MCF 10A (cell line): ENCODE measurements around the gene ACTN4. TPM values are rescaled to one million over a fixed set of nuclear protein-coding genes. Genes with fewer than 3 reads are reported as not detected.

Source experiments
- BruUV-seq: library from RNA; stranded (reverse); fragments of 400-500 nt; replicated peaks from 2 replicates; lab custom pipeline; 2021; lab: Mats Ljungman, UMichigan
- CTCF ChIA-PET: fragments of 300-600 bp; sonication (Branson Sonifier 250); formaldehyde crosslinking; extraction: SDS; loops from one replicate; lab custom pipeline; 2021; ENCODE audit warnings: antibody characterized with exemption, inconsistent platforms; lab: Yijun Ruan, JAX
- POLR2A ChIA-PET: fragments of 300-600, 350-650 bp; sonication (Branson Sonifier 250); formaldehyde crosslinking; extraction: SDS; loops from one replicate; lab custom pipeline; 2020; ENCODE audit warnings: antibody characterized with exemption, inconsistent platforms; lab: Yijun Ruan, JAX
- DNase-seq: peaks from one replicate; pipeline ENCODE4 v3.0.0-alpha.2; 2018; ENCODE audit not compliant: unreplicated experiment
- H3K27ac Mint-ChIP-seq: one replicate; pipeline ENCODE4 v1.8.0; 2022; ENCODE audit warnings: mild to moderate bottlenecking, low read depth, mixed read lengths; ENCODE audit not compliant: unreplicated experiment
- H3K27me3 Mint-ChIP-seq: one replicate; pipeline ENCODE4 v1.8.0; 2022; ENCODE audit warnings: mixed read lengths; ENCODE audit not compliant: insufficient read depth, unreplicated experiment
- H3K36me3 Mint-ChIP-seq: one replicate; pipeline ENCODE4 v1.8.0; 2022; ENCODE audit warnings: mild to moderate bottlenecking, moderate library complexity, mixed read lengths; ENCODE audit not compliant: insufficient read depth, unreplicated experiment
- H3K4me1 Mint-ChIP-seq: one replicate; pipeline ENCODE4 v1.8.0; 2022; ENCODE audit warnings: mixed read lengths; ENCODE audit not compliant: insufficient read depth, unreplicated experiment
- H3K4me3 Mint-ChIP-seq: one replicate; pipeline ENCODE4 v1.8.0; 2022; ENCODE audit warnings: mild to moderate bottlenecking, moderate library complexity, mixed read lengths; ENCODE audit not compliant: unreplicated experiment
- H3K9me3 Mint-ChIP-seq: one replicate; pipeline ENCODE4 v1.8.0; 2022; ENCODE audit warnings: mixed read lengths; ENCODE audit not compliant: unreplicated experiment
- intact Hi-C: fragments of 100-400 bp; cut with micrococcal nuclease; formaldehyde crosslinking; loops from 2 replicates; pipeline ENCODE4 v1.14.1; 2022
- total RNA-seq: library from RNA; stranded (reverse); gene quantifications from 2 replicates; pipeline ENCODE4 v1.2.3, GENCODE V29; 2022
- TF ChIP-seq, protein P1 (sequence below): fragments of 200-600 bp; IDR thresholded peaks from one replicate; pipeline ENCODE4 v1.8.0; 2022; ENCODE audit warnings: antibody characterized with exemption, mild to moderate bottlenecking; ENCODE audit not compliant: unreplicated experiment

The ACTN4 gene
- total RNA-seq, 1 experiment from 2014 or later = 300 TPM

DNA sequence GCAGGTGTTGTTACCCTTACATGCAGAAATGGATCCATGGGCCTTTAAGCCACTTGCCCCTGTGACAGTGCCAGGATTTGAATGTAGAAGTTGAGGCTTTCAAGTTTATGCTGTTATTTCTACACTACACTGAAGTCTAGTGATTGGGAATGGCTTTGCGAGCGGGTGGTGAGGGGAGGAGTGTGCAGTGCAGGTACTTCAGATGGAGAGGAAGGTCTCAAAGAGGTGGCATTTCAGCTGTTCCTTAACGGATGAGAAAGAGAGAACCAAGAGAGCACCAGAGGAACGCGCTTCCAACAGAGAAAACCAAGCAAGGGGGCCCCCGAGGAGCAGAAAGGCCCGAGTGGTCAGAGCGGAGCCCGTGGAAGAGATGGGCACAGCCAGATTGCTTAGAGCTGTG, 13.3 kb downstream of the ACTN4 start:
- CTCF ChIA-PET = interaction anchor here (1.1 to 2.9 kb wide), 3 partner anchors 22 to 109 kb away, joined by 3 to 17 read pairs (median 9); no protein-coding TSS in a partner anchor
- intact Hi-C loops = no loop called here
- no peak for DNase-seq
- no peaks in the 10 kb centered on the region for H3K9me3 Mint-ChIP-seq
- H3K36me3 Mint-ChIP-seq = peaks cover 55% of the 10 kb centered on the region
- POLR2A ChIA-PET = interaction anchor here (0.7 to 19.4 kb wide), 7 partner anchors 9 to 178 kb away, joined by 3 to 521 read pairs (median 29); partner anchors contain the start of genes ACTN4 and ECH1
- TF ChIP-seq, protein P1, sequence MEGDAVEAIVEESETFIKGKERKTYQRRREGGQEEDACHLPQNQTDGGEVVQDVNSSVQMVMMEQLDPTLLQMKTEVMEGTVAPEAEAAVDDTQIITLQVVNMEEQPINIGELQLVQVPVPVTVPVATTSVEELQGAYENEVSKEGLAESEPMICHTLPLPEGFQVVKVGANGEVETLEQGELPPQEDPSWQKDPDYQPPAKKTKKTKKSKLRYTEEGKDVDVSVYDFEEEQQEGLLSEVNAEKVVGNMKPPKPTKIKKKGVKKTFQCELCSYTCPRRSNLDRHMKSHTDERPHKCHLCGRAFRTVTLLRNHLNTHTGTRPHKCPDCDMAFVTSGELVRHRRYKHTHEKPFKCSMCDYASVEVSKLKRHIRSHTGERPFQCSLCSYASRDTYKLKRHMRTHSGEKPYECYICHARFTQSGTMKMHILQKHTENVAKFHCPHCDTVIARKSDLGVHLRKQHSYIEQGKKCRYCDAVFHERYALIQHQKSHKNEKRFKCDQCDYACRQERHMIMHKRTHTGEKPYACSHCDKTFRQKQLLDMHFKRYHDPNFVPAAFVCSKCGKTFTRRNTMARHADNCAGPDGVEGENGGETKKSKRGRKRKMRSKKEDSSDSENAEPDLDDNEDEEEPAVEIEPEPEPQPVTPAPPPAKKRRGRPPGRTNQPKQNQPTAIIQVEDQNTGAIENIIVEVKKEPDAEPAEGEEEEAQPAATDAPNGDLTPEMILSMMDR = no peak
- H3K4me1 Mint-ChIP-seq = peaks cover 51% of the 10 kb centered on the region
- peak overlapping the region; percentile 100 for H3K27ac Mint-ChIP-seq
- BruUV-seq = no TSS peak
- no peaks in the 10 kb centered on the region for H3K27me3 Mint-ChIP-seq
- H3K4me3 Mint-ChIP-seq = no peak overlapping the region

DNA sequence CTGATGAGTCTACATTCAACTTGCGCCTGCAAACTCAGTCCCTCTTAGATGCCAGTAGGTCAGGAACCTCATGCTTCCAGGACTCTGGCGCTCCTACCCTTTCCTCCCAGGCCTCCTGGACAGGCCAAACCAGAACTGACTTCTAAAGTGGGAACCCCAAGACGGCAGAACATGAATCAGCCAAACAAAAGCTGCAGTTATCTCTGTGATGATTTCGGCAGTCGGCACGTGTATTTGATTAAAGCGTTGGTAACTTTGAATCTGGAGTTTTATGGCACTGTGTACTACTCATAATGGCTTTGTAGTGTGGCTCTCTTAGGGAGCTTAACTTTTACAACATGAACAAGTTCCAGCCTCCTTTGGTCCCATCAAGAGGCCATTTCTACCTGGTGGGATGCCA, 13.7 kb downstream of the ACTN4 start:
- no TSS peak for BruUV-seq
- POLR2A ChIA-PET = interaction anchor here (0.7 to 19.4 kb wide), 6 partner anchors 9 to 171 kb away, joined by 3 to 521 read pairs (median 3); partner anchors contain the start of genes ACTN4 and ECH1
- H3K4me3 Mint-ChIP-seq = no peak overlapping the region

DNA sequence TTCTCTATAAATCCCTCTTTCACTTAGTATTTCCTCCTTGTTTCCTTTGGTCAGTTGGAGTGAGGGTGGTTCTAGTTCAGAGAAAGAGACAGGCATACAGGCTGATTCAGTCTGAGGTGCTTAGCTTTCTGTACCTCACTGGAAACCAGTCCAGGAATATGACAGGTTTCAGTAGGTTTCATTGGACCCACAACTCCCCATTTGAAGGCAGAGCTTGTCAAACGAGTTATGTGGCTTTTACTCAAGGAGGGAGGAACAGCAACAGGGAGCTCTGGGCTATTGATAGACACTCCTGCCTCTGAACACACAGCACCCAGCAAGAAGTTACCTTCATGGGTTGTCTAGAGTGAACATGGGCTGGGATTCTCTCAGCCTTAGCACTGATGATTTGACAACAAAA, 14.5 kb downstream of the ACTN4 start:
- H3K27me3 Mint-ChIP-seq = no peaks in the 10 kb centered on the region
- intact Hi-C loops = no loop called here
- CTCF ChIA-PET = interaction anchor here (1.1 kb wide), 1 partner anchor 111 kb away, joined by 3 read pairs; no protein-coding TSS in a partner anchor
- peaks cover 53% of the 10 kb centered on the region for H3K4me1 Mint-ChIP-seq
- no peak for DNase-seq
- no TSS peak for BruUV-seq
- H3K4me3 Mint-ChIP-seq = no peak overlapping the region
- TF ChIP-seq, protein P1 = no peak
- H3K36me3 Mint-ChIP-seq = peaks cover 48% of the 10 kb centered on the region
- H3K9me3 Mint-ChIP-seq = no peaks in the 10 kb centered on the region
- H3K27ac Mint-ChIP-seq = peak overlapping the region; percentile 100
- POLR2A ChIA-PET = interaction anchor here (1.1 to 19.4 kb wide), 3 partner anchors 9 to 25 kb away, joined by 3 to 521 read pairs (median 185); partner anchors contain the start of gene ACTN4

More for the DNA sequence above, 13.7 kb downstream of the ACTN4 start:
- TF ChIP-seq, protein P1 = no peak
- H3K27ac Mint-ChIP-seq = peak overlapping the region; percentile 100
- no peak for DNase-seq
- CTCF ChIA-PET = interaction anchor here (1.1 to 2.3 kb wide), 2 partner anchors 22 to 110 kb away, joined by 3 to 9 read pairs; no protein-coding TSS in a partner anchor
- intact Hi-C loops = no loop called here
- peaks cover 51% of the 10 kb centered on the region for H3K4me1 Mint-ChIP-seq
- no peaks in the 10 kb centered on the region for H3K9me3 Mint-ChIP-seq
- no peaks in the 10 kb centered on the region for H3K27me3 Mint-ChIP-seq
- H3K36me3 Mint-ChIP-seq = peaks cover 55% of the 10 kb centered on the region

DNA sequence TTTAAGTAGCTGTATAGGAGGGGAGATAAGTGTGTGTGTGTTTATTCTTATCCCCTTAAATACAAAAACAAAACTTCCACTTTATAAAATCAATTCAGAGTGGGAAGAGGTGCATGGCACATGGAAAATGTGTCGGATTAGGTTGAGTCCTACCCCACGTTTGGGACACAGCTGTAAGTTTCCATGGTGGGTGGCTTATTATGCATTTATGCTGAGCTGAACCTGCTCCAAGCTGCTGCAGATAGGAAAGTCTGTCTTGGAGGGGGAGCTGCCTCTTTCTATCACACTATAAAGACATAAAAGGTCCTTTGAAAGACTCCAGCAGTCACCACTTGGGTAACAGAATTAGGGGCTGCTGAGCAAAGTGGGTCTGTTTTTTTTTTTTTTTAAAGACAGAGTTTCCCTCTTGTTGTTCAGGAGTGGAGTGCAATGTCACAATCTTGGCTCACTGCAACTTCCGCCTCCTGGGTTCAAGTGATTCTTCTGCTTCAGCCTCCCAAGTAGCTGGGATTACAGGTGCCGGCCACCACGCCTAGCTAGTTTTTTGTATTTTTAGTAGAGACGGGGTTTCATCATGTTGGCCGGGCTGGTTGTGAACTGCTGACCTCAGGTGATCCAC, 15.2 kb downstream of the ACTN4 start:
- no peak for DNase-seq
- H3K4me1 Mint-ChIP-seq = peaks cover 53% of the 10 kb centered on the region
- H3K27ac Mint-ChIP-seq = peak overlapping the region; percentile 100
- CTCF ChIA-PET = interaction anchor here (0.7 to 0.8 kb wide), 2 partner anchors 176 to 261 kb away, joined by 3 to 4 read pairs; no protein-coding TSS in a partner anchor
- H3K9me3 Mint-ChIP-seq = no peaks in the 10 kb centered on the region
- BruUV-seq = no TSS peak
- intact Hi-C loops = no loop called here
- H3K27me3 Mint-ChIP-seq = no peaks in the 10 kb centered on the region
- POLR2A ChIA-PET = interaction anchor here (1.1 to 19.4 kb wide), 3 partner anchors 8 to 25 kb away, joined by 3 to 521 read pairs (median 185); partner anchors contain the start of gene ACTN4
- H3K36me3 Mint-ChIP-seq = peaks cover 43% of the 10 kb centered on the region
- TF ChIP-seq, protein P1 = no peak
- no peak overlapping the region for H3K4me3 Mint-ChIP-seq
